HG03159 (cell line): ENCODE measurements around the gene YY1AP1.
A peak's percentile ranks its signal among the peaks of the same experiment; 100 is the strongest.
"Not testable (repeated sequence)": the region's sequence is repeated elsewhere in the genome, so short reads cannot be mapped to it uniquely, and the experiment has no call there.

Experiments
- ATAC-seq: cut with Tn5 transposase; IDR thresholded peaks from one replicate; pipeline ENCODE4 v1.9.1; 2021; ENCODE audit warnings: mild to moderate bottlenecking, moderate library complexity; ENCODE audit not compliant: unreplicated experiment

The YY1AP1 gene

DNA sequence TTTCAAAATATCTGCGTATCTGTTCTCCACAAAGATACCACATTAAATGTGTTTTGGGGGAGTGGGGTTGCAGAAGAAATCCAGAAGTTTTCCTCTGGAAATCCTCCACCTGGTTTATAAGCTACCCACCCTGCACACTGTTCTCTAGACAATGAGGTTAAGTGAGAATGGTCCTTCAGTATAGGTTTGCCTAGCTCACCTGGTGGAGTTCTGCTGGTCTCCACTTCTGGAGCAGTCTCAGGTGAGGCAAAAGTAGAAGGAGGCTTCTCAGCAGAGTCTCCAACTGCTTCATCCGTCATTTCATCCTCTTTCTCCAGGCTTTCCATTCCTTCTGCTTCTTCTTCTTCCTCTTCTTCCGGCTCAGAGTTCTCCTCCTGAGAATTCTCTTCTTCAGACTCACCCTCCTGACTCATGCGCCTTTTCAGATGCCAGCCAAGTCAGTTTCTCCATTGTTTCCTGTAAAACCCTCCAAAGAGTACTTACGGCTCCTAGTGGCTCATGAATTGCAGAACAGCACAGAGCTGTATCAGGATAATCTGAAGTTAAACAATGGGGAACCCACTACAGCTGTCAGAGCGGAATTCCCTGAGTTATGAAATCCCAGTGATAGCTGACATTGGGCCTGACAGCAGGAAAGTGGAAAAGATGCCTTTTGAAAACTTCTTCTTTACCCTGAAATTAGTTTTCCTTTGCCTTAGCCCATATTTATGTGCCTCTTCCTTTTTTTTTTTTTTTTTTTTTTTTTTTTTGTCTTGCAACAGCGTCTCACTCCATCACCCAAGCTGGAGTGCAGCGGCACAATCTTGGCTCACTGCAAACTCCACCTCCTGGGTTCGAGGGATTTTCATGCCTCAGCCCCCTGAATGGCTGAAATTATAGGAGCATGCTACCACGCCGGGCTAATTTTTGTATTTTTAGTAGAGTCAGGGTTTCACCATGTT, 40.1 kb downstream of the YY1AP1 start:
- no peak for ATAC-seq

- ATAC-seq = no peak
Measured at GRCh38 chr1:155646307-155646706, 42.3 kb downstream of the YY1AP1 start.

GRCh38 chr1:155645648-155646047, 42.9 kb downstream of the YY1AP1 start:
- no peak for ATAC-seq

DNA sequence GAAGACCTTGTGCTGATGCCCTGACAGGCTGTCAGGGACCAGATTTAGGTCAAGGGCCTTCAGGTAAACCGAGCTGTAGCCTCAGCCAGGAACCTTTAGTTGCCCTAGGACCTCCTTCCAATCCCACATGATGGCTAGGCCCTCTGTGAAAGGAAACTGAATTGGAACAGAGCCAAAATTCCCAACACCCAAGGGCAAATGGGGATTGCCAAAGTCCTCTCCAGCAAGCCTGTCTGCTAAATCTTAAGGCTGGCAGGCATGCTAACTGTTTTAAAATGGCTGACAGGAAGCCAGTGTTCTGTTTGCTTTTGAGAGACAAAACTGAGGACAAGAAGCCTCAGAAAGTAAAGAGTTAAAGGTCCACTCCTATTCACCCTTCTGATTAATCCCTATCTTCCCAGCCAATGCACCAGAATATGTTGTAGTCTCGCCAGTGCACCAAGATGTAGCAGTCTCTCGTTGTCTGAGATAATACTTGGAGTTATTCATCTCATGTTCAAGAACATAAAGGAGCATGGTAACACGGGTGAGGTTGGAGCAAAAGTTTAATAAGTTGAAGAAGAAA, 43.5 kb downstream of the YY1AP1 start:
- no peak for ATAC-seq

DNA sequence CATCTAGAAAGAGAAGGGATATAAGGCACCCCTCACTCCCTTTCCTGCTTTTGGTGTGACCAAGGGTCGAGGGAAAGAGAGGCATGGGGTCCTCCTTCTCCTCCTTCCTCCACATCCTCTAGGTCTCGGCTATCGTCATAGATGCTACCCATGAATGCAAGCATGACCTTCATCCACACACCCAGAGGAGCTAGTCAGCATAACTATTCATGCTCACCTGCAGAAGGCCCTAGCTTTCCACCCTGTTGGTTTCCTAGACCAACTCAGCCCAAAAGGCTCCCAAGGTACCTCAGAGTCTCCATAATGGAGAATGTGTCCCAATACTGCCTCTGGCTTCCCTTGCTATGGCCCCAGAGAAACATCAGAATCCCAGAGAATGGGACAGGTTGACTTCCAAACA, 45.3 kb downstream of the YY1AP1 start:
- ATAC-seq = no peak

DNA sequence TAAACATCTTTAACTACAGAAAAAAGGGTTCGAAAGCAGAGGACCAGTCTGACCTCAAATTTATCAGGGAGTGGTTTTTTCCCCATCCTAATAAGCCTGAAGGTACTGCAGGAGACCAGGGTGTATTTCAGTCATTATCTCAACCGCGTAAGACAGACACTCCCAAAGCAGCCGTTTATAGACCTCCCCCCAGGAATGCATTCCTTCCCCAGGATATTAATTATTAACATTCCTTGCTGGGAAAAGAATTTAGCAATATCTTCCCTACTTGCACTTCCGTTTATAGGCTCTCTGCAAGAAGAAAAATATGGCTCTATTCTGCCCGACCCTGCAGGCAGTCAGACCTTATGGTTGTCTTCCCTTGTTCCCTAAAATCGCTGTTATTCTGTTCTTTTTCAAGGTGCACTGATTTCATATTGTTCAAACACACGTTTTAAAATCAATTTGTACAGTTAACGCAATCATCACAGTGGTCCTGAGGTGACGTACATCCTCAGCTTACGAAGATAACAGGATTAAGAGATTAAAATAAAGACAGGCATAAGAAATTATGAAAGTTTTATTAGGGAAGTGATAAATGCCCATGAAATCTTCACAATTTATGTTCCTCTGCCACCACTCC, 45.9 kb downstream of the YY1AP1 start:
- ATAC-seq = not testable (repeated sequence)

DNA sequence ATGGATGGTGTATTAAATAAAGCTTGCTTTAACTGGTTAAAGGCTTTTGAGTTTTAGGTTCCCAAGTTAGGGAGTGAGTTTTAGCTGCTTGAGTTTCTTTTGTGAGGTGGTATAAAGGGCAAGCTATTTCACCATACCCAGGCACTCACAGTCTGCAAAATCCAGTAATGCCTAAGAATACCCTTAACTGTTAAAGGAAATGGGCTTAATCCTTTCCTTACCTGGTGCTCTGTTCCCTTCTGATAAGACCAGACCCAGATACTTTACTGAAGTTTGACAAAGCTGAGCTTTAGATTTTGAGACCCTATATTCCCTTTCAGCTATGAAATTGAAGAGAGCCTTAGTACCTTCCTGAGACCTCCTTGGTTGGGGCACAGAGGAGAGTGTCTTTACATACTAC, 48.2 kb downstream of the YY1AP1 start:
- ATAC-seq = no peak

- no peak for ATAC-seq
Measured at GRCh38 chr1:155636397-155637153, 52.0 kb downstream of the YY1AP1 start.

DNA sequence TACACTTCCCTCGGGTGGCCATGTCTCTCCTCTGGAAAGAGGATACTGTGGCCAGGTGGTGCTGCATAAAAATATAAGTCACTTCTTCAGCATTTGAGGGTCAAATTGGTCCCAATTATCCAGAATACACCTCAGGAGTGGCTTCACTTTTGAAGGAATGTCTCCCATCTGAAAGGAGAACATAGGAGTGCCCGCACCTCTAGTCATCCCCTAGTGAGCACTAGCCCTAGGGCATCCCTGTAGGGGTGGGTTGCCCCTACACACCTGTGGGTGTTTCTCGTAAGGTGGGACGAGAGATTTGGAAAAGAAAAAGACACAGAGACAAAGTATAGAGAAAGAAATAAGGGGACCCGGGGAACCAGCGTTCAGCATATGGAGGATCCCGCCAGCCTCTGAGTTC, 62.1 kb downstream of the YY1AP1 start:
- ATAC-seq = not testable (repeated sequence)

DNA sequence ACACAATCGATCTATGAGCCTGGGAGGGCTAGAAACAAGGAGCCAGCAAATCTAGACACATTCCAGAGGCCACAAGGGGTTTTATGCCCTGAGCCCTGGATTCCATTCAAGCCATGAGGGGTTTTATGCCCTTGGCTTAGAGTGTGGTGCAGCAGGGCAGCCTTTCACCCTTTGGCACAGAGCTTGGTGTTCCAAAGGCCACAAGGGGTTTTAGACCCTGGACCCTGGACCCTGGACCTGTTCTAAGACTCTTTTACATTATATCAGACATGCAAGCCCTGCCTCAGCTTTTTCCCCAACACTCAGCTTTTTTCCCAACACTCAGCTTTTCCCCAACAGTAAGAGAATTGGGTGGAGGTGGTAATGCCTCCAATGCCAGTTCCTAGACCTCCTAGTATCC, 65.2 kb downstream of the YY1AP1 start:
- ATAC-seq = no peak

GRCh38 chr1:155622191-155622590, 66.4 kb downstream of the YY1AP1 start:
- ATAC-seq = no peak

GRCh38 chr1:155613226-155613625, 75.3 kb downstream of the YY1AP1 start:
- not testable (repeated sequence) for ATAC-seq

GRCh38 chr1:155610257-155610647, 78.3 kb downstream of the YY1AP1 start:
- ATAC-seq = peak; percentile 23

DNA sequence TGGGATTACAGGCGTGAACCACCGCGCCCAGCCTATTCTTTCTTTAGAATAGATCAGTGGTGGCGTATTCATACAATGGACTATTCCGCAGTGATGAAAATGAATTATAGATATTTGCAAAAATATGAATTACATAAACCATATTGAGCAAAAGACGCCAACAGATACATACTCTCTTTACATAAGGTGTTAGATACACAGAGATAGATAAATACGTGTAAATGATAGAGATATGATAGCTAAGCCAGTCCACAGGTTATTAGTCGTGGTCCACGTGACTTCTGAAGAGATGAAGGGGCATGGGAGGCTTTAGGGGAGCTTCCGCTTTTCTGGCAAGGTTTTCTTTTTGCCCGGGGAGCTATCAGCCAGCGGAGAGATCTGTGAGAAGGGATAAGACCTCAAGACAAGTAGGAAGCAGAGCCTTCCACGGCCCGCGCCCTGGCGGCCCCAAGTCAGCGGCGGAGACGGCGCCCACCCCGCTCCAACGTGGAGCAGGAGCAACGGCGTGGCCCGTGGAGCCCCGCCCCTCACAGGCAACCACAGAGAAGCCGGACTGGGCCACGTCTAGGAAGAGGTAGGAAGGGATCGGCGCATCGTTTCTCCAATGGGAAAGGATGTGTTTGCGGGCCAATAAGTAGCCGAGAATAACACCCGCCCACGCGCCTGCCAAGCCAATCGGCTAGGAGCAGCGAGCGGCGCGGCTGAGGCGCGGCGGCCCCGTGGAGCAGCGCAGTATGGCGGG, 78.9 kb downstream of the YY1AP1 start, which contains the start of gene MSTO1:
MSTO1 (plus strand) TSS at position 704 of the 742 bp plus-strand sequence; CDS start at position 735, 31 bp downstream.
- peak; percentile 90 for ATAC-seq
